Hematopoietic multipotent progenitor cell treated with erythropoietin and hydrocortisone succinate and interleukin-3 and kit ligand, for 8 days (in vitro differentiated cells): Measurements from ENCODE around the gene KMT2B.
A peak's percentile ranks its signal among the peaks of the same experiment; 100 is the strongest.

Experiments
- DNase-seq: peaks from one replicate; pipeline ENCODE4 v3.0.0-alpha.2; 2015

The KMT2B gene

DNA sequence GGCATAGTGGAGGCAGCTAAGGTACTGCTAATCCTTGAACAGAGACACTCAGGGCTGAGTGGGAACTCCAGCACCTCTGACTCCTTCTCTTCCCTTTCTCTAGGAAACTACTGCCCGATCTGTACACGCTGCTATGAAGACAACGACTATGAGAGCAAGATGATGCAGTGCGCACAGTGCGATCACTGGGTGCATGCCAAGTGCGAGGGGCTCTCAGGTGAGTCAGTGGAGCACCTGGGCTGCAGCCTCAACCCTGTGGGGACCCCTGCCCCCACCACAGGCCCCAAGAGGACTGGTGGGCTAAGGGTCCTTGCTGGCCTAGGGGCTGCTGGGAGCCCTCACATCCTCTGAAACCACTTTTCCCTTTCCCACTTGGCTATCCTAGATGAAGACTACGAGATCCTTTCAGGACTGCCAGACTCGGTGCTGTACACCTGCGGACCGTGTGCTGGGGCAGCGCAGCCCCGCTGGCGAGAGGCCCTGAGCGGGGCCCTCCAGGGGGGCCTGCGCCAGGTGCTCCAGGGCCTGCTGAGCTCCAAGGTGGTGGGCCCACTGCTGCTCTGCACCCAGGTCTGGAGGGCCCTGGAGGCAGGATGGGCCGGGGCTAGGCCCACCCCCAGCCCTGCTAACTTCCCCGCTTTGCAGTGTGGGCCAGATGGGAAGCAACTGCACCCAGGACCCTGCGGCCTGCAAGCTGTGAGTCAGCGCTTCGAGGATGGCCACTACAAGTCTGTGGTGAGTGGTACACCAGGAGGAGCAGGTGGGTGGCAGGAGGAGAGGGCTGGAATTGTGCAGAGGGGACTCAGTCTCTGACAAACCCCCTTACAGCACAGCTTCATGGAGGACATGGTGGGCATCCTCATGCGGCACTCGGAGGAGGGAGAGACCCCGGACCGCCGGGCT, 9.5 kb downstream of the KMT2B start:
- no peak for DNase-seq

- DNase-seq = no peak
Observed at GRCh38 chr19:35727956-35728706, 10.3 kb downstream of the KMT2B start.

GRCh38 chr19:35729021-35729420, 11.2 kb downstream of the KMT2B start:
- DNase-seq = no peak

DNA sequence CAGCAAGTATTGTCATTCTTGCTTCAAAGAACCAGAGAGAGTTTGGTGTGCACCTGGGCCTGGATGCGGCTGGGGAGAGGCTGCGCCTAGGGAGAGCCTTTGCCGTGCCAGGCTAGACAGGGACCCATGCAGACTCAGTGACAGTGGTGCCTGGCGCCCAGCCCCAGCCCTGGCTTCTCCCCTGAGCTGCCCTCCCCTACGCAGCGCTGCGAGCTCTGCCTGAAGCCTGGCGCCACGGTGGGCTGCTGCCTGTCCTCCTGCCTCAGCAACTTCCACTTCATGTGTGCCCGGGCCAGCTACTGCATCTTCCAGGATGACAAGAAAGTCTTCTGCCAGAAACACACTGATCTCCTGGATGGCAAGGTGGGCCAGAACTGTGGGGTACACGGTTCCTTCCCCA, 12.0 kb downstream of the KMT2B start:
- no peak for DNase-seq

GRCh38 chr19:35730326-35730725, 12.5 kb downstream of the KMT2B start:
- DNase-seq = no peak

GRCh38 chr19:35731353-35731752, 13.6 kb downstream of the KMT2B start:
- DNase-seq = no peak

- DNase-seq = no peak
Observed at GRCh38 chr19:35731779-35732405, 14.1 kb downstream of the KMT2B start.

DNA sequence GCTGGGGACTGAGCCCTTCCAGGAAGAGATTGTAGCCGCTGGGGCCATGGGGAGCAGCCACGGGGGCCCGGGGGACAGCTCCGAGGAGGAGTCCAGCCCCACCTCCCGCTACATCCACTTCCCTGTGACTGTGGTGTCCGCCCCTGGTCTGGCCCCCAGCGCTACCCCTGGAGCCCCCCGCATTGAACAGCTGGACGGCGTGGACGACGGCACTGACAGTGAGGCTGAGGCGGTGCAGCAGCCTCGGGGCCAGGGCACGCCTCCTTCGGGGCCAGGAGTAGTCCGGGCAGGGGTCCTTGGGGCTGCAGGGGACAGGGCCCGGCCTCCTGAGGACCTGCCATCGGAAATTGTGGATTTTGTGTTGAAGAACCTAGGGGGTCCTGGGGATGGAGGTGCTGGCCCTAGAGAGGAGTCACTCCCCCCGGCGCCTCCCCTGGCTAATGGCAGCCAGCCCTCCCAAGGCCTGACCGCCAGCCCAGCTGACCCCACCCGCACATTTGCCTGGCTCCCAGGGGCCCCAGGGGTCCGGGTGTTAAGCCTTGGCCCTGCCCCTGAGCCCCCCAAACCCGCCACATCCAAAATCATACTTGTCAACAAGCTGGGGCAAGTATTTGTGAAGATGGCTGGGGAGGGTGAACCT, 14.9 kb downstream of the KMT2B start:
- DNase-seq = no peak

DNA sequence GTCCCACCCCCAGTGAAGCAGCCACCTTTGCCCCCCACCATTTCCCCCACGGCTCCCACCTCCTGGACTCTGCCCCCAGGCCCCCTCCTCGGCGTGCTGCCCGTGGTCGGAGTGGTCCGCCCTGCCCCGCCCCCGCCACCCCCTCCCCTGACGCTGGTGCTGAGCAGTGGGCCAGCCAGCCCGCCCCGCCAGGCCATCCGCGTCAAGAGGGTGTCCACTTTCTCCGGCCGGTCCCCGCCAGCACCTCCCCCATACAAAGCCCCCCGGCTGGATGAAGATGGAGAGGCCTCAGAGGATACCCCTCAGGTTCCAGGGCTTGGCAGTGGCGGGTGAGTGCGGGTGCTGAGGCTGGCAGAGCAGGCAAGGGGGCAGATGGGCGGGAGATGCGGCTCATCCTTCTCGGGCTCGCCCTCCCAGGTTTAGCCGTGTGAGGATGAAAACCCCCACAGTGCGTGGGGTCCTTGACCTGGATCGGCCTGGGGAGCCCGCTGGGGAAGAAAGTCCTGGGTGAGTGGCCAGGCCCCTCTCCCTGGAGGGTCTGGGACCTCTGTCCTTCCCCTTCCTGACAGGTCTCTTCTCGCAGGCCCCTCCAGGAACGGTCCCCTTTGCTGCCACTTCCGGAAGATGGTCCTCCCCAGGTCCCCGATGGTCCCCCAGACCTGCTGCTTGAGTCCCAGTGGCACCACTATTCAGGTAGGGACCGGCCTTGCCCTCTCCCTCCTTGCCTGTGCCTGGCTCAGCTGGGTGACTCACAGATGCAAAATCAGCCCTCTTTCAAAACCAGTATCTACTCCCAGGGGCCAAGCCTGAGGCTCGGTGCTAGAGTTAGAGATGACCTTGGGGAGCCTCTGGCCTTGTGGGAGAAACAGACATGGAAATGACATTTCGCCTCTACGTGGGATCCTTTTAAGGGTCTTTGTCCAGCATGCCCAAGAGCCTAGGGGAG, 15.7 kb downstream of the KMT2B start:
- DNase-seq = no peak

GRCh38 chr19:35734273-35734672, 16.5 kb downstream of the KMT2B start:
- no peak for DNase-seq

DNA sequence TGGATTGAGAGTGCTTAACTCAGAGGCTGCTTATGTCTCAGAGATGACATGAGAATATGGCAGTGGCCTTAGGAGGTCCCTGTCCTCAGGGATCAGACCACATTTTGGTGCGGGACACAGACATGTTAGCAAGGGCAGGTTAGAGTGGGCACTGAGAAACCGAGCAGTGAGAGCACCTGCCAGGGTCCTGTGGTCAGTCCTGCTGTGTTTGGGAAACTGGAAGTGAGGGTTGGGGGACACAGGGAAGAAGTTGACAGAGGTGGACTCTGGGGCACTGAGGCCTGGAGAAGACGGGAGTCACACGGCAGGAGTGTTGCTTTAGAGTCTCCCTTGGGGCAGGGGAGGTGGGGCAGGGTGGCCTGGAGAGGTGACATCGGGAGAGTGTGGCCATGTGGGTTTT, 17.1 kb downstream of the KMT2B start:
- DNase-seq = no peak

GRCh38 chr19:35736913-35737886, 19.4 kb downstream of the KMT2B start:
- DNase-seq = peak; percentile 28

DNA sequence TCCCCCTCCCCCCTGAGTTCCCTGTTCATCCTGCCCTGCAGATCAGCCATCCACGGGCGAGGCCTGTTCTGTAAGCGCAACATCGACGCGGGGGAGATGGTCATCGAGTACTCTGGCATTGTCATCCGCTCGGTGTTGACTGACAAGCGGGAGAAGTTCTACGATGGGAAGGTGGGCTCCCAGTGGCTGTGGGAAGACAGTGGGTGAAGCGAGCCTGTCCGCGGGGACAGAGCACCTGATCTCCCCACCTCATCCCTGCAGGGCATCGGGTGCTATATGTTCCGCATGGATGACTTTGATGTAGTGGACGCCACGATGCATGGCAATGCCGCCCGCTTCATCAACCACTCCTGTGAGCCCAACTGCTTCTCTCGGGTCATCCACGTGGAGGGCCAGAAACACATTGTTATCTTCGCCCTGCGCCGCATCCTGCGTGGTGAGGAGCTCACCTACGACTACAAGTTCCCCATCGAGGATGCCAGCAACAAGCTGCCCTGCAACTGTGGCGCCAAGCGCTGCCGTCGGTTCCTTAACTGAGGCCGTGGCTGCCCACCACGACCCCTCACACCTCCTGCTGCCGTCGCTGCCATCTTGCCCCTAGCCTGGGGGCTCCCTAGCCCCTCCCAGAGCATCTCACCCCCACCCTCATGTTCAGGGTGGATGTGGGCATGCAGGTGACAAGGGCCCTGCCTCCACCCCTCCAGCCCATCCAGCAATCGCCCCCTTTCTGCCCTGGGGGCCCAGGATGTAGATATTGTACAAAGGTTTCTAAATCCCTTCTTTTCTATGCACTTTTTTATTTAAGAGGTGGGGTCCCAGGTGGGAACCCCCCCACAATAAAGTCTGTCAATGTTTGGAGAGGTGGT, 20.5 kb downstream of the KMT2B start:
- no peak for DNase-seq

GRCh38 chr19:35738887-35739229, 21.1 kb downstream of the KMT2B start:
- no peak for DNase-seq

GRCh38 chr19:35739275-35740107, 21.7 kb downstream of the KMT2B start:
- no peak for DNase-seq

GRCh38 chr19:35740108-35740422, 22.3 kb downstream of the KMT2B start:
- DNase-seq = no peak

GRCh38 chr19:35740423-35741202, 22.8 kb downstream of the KMT2B start:
- peak; percentile 97 for DNase-seq

- no peak for DNase-seq
Observed at GRCh38 chr19:35741203-35741515, 23.4 kb downstream of the KMT2B start.
